Nephron (organoid): ENCODE data around the gene CYP4F2.
"Not testable (repeated sequence)": the region's sequence is repeated elsewhere in the genome, so short reads cannot be mapped to it uniquely, and the experiment has no call there.

Source experiments
- H3K27ac Mint-ChIP-seq, 3 experiments: 2 replicates each; pipeline ENCODE4 v1.8.0; 2020; ENCODE audit warnings: mixed read lengths in 3 of 3, mild to moderate bottlenecking in 2 of 3, moderate library complexity in 1 of 3
- H3K27me3 Mint-ChIP-seq: 2 replicates; pipeline ENCODE4 v1.8.0; 2021; ENCODE audit warnings: low read depth, mild to moderate bottlenecking, moderate library complexity, mixed read lengths
- H3K36me3 Mint-ChIP-seq: 2 replicates; pipeline ENCODE4 v1.8.0; 2020; ENCODE audit warnings: low read depth, mixed read lengths
- H3K4me1 Mint-ChIP-seq: 2 replicates; pipeline ENCODE4 v1.8.0; 2020; ENCODE audit warnings: mixed read lengths
- H3K4me3 Mint-ChIP-seq, 3 experiments: 2 replicates each; pipeline ENCODE4 v1.8.0; 2020; ENCODE audit warnings: mild to moderate bottlenecking in 3 of 3, mixed read lengths in 3 of 3, moderate library complexity in 2 of 3
- H3K9me3 Mint-ChIP-seq: 2 replicates; pipeline ENCODE4 v1.8.0; 2020; ENCODE audit warnings: mixed read lengths
- TF ChIP-seq, protein P1 (sequence below), 3 experiments: fragments of 200-600 bp; sonication (generic); IDR thresholded peaks; one replicate each; pipeline ENCODE4 v1.5.0; 2021; ENCODE audit warnings: antibody characterized with exemption in 3 of 3; ENCODE audit not compliant: unreplicated experiment in 3 of 3

The CYP4F2 gene

DNA sequence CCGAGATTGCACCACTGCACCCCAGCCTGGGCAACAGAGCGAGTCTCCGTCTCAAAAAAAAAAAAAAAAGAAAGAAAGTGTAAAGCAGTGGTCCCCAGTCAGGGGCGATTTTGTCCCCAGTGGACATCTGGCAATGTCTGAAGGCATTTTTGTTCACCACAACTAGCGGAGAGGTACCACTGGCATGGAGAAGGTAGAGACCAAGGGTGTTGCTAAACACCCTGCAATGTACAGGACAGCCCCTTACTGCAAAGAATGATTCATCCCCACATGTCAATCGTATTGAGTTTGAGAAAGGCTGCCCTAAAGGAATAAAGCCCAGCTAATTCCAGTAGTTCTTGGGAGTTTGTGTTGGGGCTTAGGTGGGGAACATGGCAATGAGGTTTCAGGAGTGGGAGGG lies 38.7 kb downstream of the CYP4F2 start:
- no peak overlapping the region for H3K27ac Mint-ChIP-seq
- peaks cover 32% of the 10 kb centered on the region for H3K9me3 Mint-ChIP-seq
- no peaks in the 10 kb centered on the region for H3K27me3 Mint-ChIP-seq
- no peak overlapping the region for H3K4me3 Mint-ChIP-seq
- no peaks in the 10 kb centered on the region for H3K4me1 Mint-ChIP-seq
- TF ChIP-seq, protein P1, sequence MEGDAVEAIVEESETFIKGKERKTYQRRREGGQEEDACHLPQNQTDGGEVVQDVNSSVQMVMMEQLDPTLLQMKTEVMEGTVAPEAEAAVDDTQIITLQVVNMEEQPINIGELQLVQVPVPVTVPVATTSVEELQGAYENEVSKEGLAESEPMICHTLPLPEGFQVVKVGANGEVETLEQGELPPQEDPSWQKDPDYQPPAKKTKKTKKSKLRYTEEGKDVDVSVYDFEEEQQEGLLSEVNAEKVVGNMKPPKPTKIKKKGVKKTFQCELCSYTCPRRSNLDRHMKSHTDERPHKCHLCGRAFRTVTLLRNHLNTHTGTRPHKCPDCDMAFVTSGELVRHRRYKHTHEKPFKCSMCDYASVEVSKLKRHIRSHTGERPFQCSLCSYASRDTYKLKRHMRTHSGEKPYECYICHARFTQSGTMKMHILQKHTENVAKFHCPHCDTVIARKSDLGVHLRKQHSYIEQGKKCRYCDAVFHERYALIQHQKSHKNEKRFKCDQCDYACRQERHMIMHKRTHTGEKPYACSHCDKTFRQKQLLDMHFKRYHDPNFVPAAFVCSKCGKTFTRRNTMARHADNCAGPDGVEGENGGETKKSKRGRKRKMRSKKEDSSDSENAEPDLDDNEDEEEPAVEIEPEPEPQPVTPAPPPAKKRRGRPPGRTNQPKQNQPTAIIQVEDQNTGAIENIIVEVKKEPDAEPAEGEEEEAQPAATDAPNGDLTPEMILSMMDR (IDR thresholded peaks at IDR 0.05; ENCODE audit: unreplicated experiment in 3 of 3): no peak
- no peaks in the 10 kb centered on the region for H3K36me3 Mint-ChIP-seq

DNA sequence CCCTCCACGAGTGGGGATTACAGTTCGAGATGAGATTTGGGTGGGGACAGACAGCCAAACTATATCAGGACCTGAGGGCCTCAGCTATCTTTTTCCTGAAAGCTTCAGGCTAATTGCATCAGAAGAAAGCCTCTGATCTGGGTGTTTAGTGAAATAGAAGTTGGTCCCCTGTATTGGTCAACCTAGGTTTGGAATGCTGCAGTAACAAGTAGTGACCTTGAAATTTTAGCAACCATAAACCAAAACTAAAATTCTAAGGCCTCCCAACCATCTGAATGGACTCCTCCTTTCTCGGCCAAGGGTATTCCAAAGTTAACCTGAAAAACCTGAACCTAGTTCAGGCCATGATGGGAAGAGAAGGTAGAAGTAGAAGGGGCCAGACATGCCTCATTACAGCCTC lies 47.5 kb downstream of the CYP4F2 start:
- TF ChIP-seq, protein P1 (IDR thresholded peaks at IDR 0.05; ENCODE audit: unreplicated experiment in 3 of 3): no peak
- Mint-ChIP-seq H3K4me1 (no peaks in the 10 kb centered on the region), H3K27ac (no peak overlapping the region), H3K4me3 (no peak overlapping the region), H3K36me3 (peaks cover 6% of the 10 kb centered on the region), H3K9me3 (peaks cover 42% of the 10 kb centered on the region), H3K27me3 (no peaks in the 10 kb centered on the region)

DNA sequence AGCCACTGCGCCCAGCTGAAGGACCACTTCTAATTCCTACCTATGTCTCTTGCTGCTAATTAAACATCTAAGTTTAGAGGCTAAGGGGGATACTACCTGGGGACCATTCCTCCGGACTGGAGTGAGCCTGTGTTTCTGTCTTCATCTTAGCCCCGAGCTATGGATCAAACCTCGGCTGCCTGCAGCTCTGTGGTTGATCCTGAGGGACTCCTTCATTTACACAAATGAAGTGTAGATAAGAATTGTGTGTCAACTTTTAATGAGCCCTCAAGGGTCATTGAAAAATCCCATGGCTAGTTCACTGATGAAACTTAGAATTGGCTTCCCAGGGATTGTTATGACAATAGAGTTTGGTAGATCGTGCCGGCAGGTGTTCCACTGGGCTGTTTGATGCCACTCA lies 51.0 kb downstream of the CYP4F2 start:
- Mint-ChIP-seq H3K36me3 (peaks cover 6% of the 10 kb centered on the region), H3K9me3 (peaks cover 41% of the 10 kb centered on the region), H3K4me3 (no peak overlapping the region), H3K27ac (no peak overlapping the region), H3K27me3 (no peaks in the 10 kb centered on the region), H3K4me1 (no peaks in the 10 kb centered on the region)
- TF ChIP-seq, protein P1 (IDR thresholded peaks at IDR 0.05; ENCODE audit: unreplicated experiment in 3 of 3): no peak

DNA sequence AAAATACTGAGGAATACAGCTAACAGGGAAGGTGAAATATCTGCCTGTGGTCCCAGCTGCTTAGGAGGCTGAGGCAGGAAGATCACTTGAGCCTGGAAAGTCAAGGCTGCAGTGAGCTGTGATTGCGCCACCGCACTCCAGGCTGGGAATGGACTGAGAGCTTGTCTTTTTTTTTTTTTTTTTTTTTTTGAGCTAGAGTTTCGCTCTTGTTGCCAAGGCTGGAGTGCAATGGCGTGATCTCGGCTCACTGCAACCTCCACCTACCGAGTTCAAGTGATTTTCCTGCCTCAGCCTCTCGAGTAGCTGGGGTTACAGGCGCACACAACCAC lies 54.0 kb downstream of the CYP4F2 start:
- H3K27me3 Mint-ChIP-seq, H3K27ac Mint-ChIP-seq, H3K36me3 Mint-ChIP-seq, H3K4me3 Mint-ChIP-seq, H3K4me1 Mint-ChIP-seq: not testable (repeated sequence)
- H3K9me3 Mint-ChIP-seq: peaks cover 41% of the 10 kb centered on the region

DNA sequence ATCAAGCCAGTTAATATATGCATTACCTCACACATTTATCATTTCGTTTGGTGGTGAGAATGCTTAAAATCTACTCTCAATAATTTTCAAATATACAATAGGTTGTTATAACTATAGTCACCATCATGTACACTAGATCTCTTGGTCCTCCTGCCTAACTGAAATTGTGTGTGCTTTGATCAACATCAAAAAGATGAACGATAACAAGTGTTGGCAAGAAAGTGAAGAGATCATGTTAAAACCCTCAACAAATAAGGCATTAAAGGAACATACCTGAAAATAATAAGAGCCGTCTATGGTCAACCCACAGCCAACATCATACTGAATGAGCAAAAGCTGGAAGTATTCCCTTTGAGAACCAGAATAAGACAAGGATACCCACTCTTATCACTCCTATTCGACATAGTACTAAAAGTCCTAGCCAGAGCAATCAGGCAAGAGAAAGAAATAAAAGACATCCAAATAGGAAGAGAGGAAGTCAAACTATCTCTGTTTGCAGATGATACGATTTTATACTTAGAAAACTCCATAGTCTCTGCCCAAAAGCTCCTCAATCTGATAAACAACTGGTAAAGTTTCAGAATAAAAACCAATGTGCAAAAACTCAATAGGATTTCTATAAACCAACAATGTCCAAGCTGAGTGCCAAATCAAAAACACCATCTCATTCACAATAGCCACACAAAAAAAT lies 54.5 kb downstream of the CYP4F2 start:
- Mint-ChIP-seq H3K4me3 (no peak overlapping the region), H3K27me3 (no peaks in the 10 kb centered on the region), H3K9me3 (peaks cover 41% of the 10 kb centered on the region), H3K36me3 (peaks cover 6% of the 10 kb centered on the region), H3K27ac (no peak overlapping the region), H3K4me1 (no peaks in the 10 kb centered on the region)
- TF ChIP-seq, protein P1 (IDR thresholded peaks at IDR 0.05; ENCODE audit: unreplicated experiment in 3 of 3): no peak

DNA sequence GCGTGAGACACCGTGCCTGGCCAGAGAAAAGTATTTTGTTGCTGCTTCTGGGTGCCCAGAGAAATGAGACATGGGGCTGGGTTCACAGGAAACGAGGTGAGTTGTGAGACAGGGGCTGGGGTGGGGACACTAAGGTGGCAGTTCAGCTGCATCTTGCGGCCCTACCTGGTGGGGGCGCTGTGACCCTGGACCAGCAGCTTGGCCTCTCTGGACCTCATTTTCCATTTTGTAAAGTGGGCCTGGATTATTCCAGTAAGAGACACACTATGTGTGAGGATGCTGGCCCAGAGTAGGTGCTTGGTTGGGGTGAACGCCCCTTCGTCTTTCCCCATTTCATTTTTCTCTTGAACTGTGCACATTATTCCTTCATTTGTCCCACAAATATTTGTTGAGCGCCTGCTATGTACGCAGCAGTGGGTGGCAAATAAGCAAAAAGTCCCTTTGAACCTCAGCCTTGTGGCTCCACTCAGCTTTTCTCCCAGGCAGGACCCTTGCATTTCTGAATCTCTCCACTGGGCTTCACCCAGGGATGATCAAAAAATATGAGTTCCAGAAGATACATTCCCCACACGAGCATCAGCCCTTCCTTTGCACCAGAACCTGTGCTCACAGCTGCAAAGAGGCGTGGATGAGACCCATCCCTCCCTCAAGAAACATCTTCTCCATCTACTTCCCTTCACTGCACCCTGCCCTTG lies 55.9 kb downstream of the CYP4F2 start:
- Mint-ChIP-seq H3K4me1 (no peaks in the 10 kb centered on the region), H3K27ac (no peak overlapping the region), H3K27me3 (no peaks in the 10 kb centered on the region), H3K36me3 (peaks cover 6% of the 10 kb centered on the region), H3K4me3 (no peak overlapping the region), H3K9me3 (peaks cover 37% of the 10 kb centered on the region)
- TF ChIP-seq, protein P1 (IDR thresholded peaks at IDR 0.05; ENCODE audit: unreplicated experiment in 3 of 3): no peak
